Astrocyte (in vitro differentiated cells and primary cell): ENCODE measurements around the gene SNX2. TPM values are rescaled to one million over a fixed set of nuclear protein-coding genes. Genes with fewer than 3 reads are reported as not detected.

Source experiments
- DNase-seq: peaks from one replicate; pipeline ENCODE4 v3.0.0-alpha.2; 2010; ENCODE audit warnings: low read depth
- FAIRE-seq: peaks from 2 replicates; lab custom pipeline; 2011; peaks lifted over from hg19 to GRCh38; lab: Jason Lieb, UNC
- H2AFZ ChIP-seq: 2 replicates; pipeline ENCODE4 v1.6.0; 2012; ENCODE audit warnings: low read depth, low read length, inconsistent platforms
- H3K27ac ChIP-seq: 2 replicates; pipeline ENCODE4 v1.5.1; 2011; ENCODE audit warnings: low read depth, low read length, inconsistent platforms
- H3K27me3 ChIP-seq: 2 replicates; pipeline ENCODE4 v1.6.0; 2011; ENCODE audit warnings: low read length, inconsistent platforms; ENCODE audit not compliant: insufficient read depth
- H3K36me3 ChIP-seq: 2 replicates; pipeline ENCODE4 v1.5.1; 2011; ENCODE audit warnings: low read length, inconsistent platforms; ENCODE audit not compliant: insufficient read depth
- H3K4me1 ChIP-seq: 2 replicates; pipeline ENCODE4 v1.5.1; 2011; ENCODE audit warnings: low read length, inconsistent platforms; ENCODE audit not compliant: insufficient read depth
- H3K4me2 ChIP-seq: 2 replicates; pipeline ENCODE4 v1.6.0; 2012; ENCODE audit warnings: low read length, inconsistent platforms
- H3K4me3 ChIP-seq: 2 replicates; pipeline ENCODE4 v1.5.1; 2011; ENCODE audit warnings: low read depth, mild to moderate bottlenecking, low read length, inconsistent platforms; ENCODE audit not compliant: insufficient read depth
- H3K79me2 ChIP-seq: 2 replicates; pipeline ENCODE4 v1.6.0; 2012; ENCODE audit warnings: mild to moderate bottlenecking, low read length, inconsistent platforms; ENCODE audit not compliant: insufficient read depth
- H3K9ac ChIP-seq: 2 replicates; pipeline ENCODE4 v1.6.0; 2012; ENCODE audit warnings: mild to moderate bottlenecking, low read length, inconsistent platforms
- H3K9me3 ChIP-seq: 2 replicates; pipeline ENCODE4 v1.5.1; 2012; ENCODE audit warnings: low read depth, mild to moderate bottlenecking, low read length, inconsistent platforms; ENCODE audit not compliant: insufficient read depth
- H4K20me1 ChIP-seq: 2 replicates; pipeline ENCODE4 v1.6.0; 2012; ENCODE audit warnings: low read length, inconsistent platforms; ENCODE audit not compliant: insufficient read depth
- H3K27ac Mint-ChIP-seq: one replicate; pipeline ENCODE4 v1.8.0; 2021; ENCODE audit warnings: mild to moderate bottlenecking, mixed read lengths; ENCODE audit not compliant: unreplicated experiment
- H3K27me3 Mint-ChIP-seq: one replicate; pipeline ENCODE4 v1.8.0; 2021; ENCODE audit warnings: low read depth, mixed read lengths; ENCODE audit not compliant: unreplicated experiment
- H3K36me3 Mint-ChIP-seq: one replicate; pipeline ENCODE4 v1.8.0; 2021; ENCODE audit warnings: low read depth, mixed read lengths; ENCODE audit not compliant: unreplicated experiment
- H3K4me1 Mint-ChIP-seq: one replicate; pipeline ENCODE4 v1.8.0; 2021; ENCODE audit warnings: low read depth, mixed read lengths; ENCODE audit not compliant: unreplicated experiment
- H3K4me3 Mint-ChIP-seq: one replicate; pipeline ENCODE4 v1.8.0; 2021; ENCODE audit warnings: mild to moderate bottlenecking, moderate library complexity, mixed read lengths; ENCODE audit not compliant: unreplicated experiment
- H3K9me3 Mint-ChIP-seq: one replicate; pipeline ENCODE4 v1.8.0; 2021; ENCODE audit warnings: mild to moderate bottlenecking, mixed read lengths; ENCODE audit not compliant: unreplicated experiment
- CTCF ChIP-seq: IDR thresholded peaks from 2 replicates; pipeline ENCODE4 v1.5.1; 2011; ENCODE audit warnings: low read depth, mild to moderate bottlenecking, inconsistent platforms, low read length, moderate library complexity; ENCODE audit not compliant: insufficient read depth
- EZH2 ChIP-seq: IDR thresholded peaks from 2 replicates; pipeline ENCODE4 v1.6.1; 2012; ENCODE audit warnings: mild to moderate bottlenecking, low read length, inconsistent platforms; ENCODE audit not compliant: insufficient read depth
- total RNA-seq: library from RNA; stranded (reverse); gene quantifications from 2 replicates; pipeline ENCODE4 v1.2.1, GENCODE V29; 2021

The SNX2 gene
- total RNA-seq, 1 donor from 2014 or later, result 87.2 TPM

DNA sequence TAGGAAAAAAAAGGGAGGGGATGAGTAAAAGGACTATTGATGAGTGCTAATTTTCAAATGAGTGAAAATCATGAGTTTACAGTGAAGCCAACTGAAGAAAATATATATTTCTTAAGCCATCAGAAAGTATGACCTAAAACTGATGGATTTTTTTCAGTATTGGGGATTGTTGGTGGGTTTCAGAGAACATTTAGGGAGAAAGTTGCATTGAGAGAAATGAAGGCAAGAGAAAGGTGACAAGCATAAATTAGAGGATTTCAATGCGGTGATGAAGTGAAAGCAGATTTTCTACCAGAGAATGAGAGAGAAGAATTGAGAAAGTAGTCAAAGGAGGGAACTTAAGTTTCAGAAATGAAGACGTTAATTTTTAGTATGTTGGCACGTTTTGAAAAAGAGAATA lies 62.1 kb downstream of the SNX2 start:
- Mint-ChIP-seq H3K4me1 (peaks cover 7% of the 10 kb centered on the region), H3K9me3 (no peaks in the 10 kb centered on the region), H3K27ac (no peak overlapping the region), H3K4me3 (no peak overlapping the region), H3K27me3 (no peaks in the 10 kb centered on the region), H3K36me3 (no peaks in the 10 kb centered on the region)
- H3K79me2 ChIP-seq, result no peaks in the 10 kb centered on the region
- DNase-seq (no peak), FAIRE-seq (no peak)
- H4K20me1 ChIP-seq, result no peaks in the 10 kb centered on the region
- H3K27ac ChIP-seq, result no peak overlapping the region
- H3K27me3 ChIP-seq, result no peaks in the 10 kb centered on the region
- H3K4me2 ChIP-seq, result no peak overlapping the region
- no peak overlapping the region for H3K9ac ChIP-seq
- no peak for TF ChIP-seq EZH2
- no peak for TF ChIP-seq CTCF
- no peak overlapping the region for H2AFZ ChIP-seq
- no peaks in the 10 kb centered on the region for H3K4me1 ChIP-seq
- no peaks in the 10 kb centered on the region for H3K36me3 ChIP-seq
- no peaks in the 10 kb centered on the region for H3K9me3 ChIP-seq
- H3K4me3 ChIP-seq, result no peak overlapping the region

DNA sequence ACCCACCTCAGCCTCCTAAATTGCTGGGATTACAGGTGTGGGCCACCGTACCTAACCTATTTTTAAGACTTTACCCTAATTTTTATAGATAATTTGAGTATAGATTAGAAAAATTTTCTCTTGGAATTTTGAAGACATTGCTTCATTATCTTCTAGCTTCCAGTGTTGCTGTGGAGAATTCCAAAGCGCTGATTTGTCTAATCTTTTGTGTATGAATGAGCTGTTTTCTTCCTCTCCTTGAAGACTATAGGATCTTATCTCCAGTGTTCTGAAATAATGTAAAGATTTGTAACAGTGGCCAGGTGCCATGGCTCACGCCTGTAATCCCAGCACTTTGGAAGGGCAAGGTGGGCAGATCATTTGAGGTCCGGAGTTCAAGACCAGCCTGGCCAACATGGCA lies 64.9 kb downstream of the SNX2 start:
- peaks cover 11% of the 10 kb centered on the region for H3K4me1 Mint-ChIP-seq
- no peak overlapping the region for H3K4me3 Mint-ChIP-seq
- Histone ChIP-seq H4K20me1 (no peaks in the 10 kb centered on the region), H3K4me1 (peaks cover 5% of the 10 kb centered on the region), H3K4me2 (no peak overlapping the region), H3K9me3 (no peaks in the 10 kb centered on the region), H3K36me3 (no peaks in the 10 kb centered on the region), H2AFZ (no peak overlapping the region), H3K79me2 (no peaks in the 10 kb centered on the region), H3K27me3 (no peaks in the 10 kb centered on the region), H3K27ac (no peak overlapping the region), H3K4me3 (no peak overlapping the region), H3K9ac (no peak overlapping the region)
- H3K27me3 Mint-ChIP-seq, result no peaks in the 10 kb centered on the region
- FAIRE-seq (no peak), DNase-seq (no peak)
- H3K36me3 Mint-ChIP-seq, result no peaks in the 10 kb centered on the region
- no peak overlapping the region for H3K27ac Mint-ChIP-seq
- TF ChIP-seq CTCF, result no peak
- H3K9me3 Mint-ChIP-seq, result no peaks in the 10 kb centered on the region

DNA sequence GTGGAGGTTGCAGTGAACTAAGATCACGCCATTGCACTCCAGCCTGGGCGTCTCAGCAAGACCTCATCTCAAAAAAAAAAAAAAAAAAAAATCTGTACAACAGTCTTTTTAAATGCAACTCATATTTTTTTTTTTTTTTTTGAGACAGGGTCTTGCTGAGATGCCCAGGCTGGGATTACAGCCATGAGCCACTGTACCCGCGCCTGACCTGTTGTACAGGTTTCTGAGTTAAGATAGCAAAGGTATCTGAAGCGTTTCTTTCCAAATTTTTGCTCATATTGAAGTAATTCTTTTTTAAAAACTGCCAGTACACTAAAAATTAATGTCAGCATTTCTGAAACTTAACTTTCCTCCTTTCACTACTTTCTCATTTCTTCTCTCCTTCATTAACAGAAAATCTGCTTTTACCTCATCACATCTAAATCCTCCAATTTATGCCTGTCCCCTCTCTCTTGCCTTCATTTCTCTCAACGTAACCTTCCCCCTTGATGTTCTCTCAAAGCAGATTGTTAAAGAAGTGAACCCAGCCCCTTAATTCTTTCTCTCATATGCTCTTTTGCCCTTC lies 67.2 kb downstream of the SNX2 start:
- DNase-seq, result no peak
- H4K20me1 ChIP-seq, result no peaks in the 10 kb centered on the region
- no peak for TF ChIP-seq CTCF
- TF ChIP-seq EZH2, result no peak
- H3K4me2 ChIP-seq, result no peak overlapping the region
- Mint-ChIP-seq H3K27ac (no peak overlapping the region), H3K9me3 (no peaks in the 10 kb centered on the region), H3K36me3 (no peaks in the 10 kb centered on the region), H3K27me3 (no peaks in the 10 kb centered on the region), H3K4me1 (peaks cover 22% of the 10 kb centered on the region), H3K4me3 (no peak overlapping the region)
- H3K27ac ChIP-seq, result no peak overlapping the region
- no peaks in the 10 kb centered on the region for H3K27me3 ChIP-seq
- no peak overlapping the region for H3K9ac ChIP-seq
- no peaks in the 10 kb centered on the region for H3K36me3 ChIP-seq
- no peak overlapping the region for H2AFZ ChIP-seq
- H3K4me3 ChIP-seq, result no peak overlapping the region
- no peak for FAIRE-seq
- peaks cover 17% of the 10 kb centered on the region for H3K4me1 ChIP-seq
- no peaks in the 10 kb centered on the region for H3K9me3 ChIP-seq
- peaks cover 3% of the 10 kb centered on the region for H3K79me2 ChIP-seq
